Dermis blood vessel endothelial cell (primary cell): ENCODE measurements around the gene ABR. TPM values are rescaled to one million over a fixed set of nuclear protein-coding genes. Genes with fewer than 3 reads are reported as not detected.
"Not testable (repeated sequence)": the region's sequence is repeated elsewhere in the genome, so short reads cannot be mapped to it uniquely, and the experiment has no call there.

ENCODE experiments used
- DNase-seq: peaks from one replicate; pipeline ENCODE4 v3.0.0; 2010
- total RNA-seq: library from RNA; depleted of rRNA; stranded (reverse); fragments of >200 nt; gene quantifications from 2 replicates; pipeline ENCODE4 v1.2.3, GENCODE V29; 2014

ABR gene
- total RNA-seq, 1 donor from 2014 or later, result 38.5 TPM

DNA sequence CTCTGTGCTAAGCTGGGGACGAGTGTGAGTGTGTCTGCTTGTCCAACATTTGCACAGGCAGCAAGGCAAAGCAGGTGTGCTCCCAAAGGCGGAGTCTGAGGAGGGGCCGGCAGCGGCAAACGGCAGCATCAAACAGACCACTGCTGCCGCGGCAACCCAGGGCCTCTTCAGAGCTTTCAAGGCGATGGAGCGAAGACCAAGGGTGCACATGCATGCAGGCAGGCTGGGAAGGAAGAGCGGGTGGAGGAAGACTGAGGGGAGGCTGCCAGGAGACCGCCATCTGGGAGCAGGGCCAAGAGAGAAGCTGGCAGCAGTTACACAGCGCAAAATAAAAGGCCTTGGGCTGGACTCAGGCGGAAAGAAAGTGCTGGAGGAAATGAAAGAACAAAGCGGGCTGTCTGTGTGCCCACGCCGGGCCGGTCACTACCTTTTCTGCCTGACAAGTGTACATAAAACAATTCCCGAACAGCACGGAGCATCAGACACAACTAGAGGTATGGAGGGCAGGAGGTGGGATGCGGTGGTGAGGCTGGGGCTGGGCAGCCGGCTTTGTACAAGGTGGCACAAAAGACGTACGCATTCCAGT is 174.3 kb downstream of the ABR start:
- peak; percentile 79 for DNase-seq

DNA sequence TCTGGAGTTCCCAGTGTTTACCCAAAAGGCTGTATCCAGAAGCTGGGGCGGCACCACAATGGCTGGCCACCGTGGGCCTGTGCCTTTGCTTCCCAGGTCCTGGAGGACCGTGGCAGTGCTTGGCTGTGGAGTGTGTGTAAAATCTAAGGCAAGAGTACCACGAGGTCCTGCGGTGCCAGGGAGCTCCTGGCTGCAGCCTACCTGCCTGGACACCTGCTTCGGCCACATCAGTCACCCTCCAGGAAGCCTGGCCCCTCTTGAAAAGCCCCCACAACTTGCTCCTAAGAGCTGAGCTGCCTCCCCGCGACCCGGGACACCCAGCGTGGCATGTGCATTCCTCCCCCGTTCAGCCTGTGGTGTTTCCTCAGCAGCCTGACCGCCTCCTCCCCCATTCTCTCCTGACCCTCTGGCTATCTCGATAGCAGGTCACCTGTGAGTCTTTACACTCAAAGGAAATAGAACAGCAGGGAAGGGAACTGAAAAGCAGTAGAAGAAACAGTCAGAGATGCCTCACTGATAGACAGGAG is 174.9 kb downstream of the ABR start:
- DNase-seq, result peak; percentile 19

GRCh38 chr17:1003972-1004768 is 175.6 kb downstream of the ABR start:
- peak; percentile 71 for DNase-seq

DNA sequence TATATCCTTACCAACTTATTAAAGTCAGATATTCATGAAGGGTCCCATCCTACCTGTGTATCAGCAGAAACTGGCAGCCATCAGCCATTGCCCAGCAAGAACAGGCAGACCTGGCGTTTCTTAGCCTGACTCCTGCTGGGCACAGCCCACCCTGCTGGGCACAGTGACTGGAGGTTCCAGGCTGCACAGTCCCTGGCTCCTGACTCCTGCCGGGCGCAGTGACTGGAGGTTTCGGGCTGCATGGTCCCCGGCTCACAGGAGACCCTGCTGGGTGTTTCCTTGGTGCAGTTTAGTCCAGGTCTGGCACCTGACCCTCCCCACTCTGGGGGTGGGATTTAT is 176.2 kb downstream of the ABR start:
- DNase-seq, result peak; percentile 14

- peak; percentile 90 for DNase-seq
These were observed 176.8 kb downstream of the ABR start for GRCh38 chr17:1002771-1003555.

DNA sequence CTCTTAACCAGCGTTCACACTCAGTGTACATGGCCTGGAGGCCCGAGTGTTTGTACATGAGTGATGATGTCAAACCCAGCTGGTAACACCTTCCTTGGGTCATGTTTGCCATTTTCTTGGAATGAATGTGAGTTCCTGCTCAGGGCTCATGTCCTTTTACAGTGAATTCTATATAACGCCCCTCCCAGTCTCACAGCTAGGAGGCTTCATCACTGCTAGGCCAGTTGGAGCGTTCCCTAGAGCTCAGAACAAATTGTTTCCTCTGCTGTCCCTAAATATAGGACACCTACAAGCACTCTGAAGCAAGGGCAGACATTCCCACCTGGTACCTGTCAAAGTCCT is 177.4 kb downstream of the ABR start:
- peak; percentile 62 for DNase-seq

- peak; percentile 45 for DNase-seq
These were observed 178.0 kb downstream of the ABR start for GRCh38 chr17:1001640-1002411.

GRCh38 chr17:1000597-1001461 is 179.0 kb downstream of the ABR start:
- DNase-seq, result peak; percentile 88

- DNase-seq, result no peak
These were observed 181.7 kb downstream of the ABR start for GRCh38 chr17:998111-998510.

- DNase-seq, result peak; percentile 99
These were observed 183.0 kb downstream of the ABR start, which contains the start of gene TIMM22 for GRCh38 chr17:996554-997344. Gene TIMM22, plus strand, starts transcription at chr17:997129. Its CDS starts 14 bp downstream, at chr17:997143.

GRCh38 chr17:995324-995723 is 184.5 kb downstream of the ABR start:
- DNase-seq, result not testable (repeated sequence)

- no peak for DNase-seq
These were observed 186.8 kb downstream of the ABR start for GRCh38 chr17:992933-993332.

GRCh38 chr17:988561-988960 is 191.2 kb downstream of the ABR start:
- no peak for DNase-seq

- DNase-seq, result no peak
These were observed 191.8 kb downstream of the ABR start for GRCh38 chr17:987931-988330.

DNA sequence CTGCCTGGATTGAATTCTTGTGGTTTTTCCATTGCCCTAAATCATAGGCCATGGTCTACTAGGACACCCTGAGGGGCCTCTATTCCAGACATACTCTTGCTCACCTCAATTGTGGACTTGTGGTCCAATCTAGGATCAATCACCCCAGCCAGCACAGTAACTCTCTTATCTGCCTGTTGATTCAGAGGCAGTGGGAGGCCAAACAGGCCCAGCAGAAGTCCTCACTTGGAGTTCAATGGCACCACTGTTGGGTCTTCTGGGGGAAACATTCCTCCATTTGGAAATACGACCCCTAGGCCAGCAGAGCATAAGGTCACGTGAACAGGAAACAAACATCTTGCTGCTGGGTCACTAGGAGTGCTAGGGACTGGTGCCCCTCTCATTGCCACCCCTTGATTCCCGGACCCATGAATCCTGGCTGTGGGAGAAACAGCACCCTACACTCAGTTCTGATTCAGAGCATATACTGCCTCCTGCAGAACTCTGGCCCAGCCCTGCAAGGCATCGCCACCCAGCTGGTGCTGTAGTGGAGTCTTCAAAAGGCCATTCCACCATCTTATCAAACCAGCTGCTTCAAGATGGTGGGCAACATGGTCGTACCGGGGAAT is 193.4 kb downstream of the ABR start:
- no peak for DNase-seq

DNA sequence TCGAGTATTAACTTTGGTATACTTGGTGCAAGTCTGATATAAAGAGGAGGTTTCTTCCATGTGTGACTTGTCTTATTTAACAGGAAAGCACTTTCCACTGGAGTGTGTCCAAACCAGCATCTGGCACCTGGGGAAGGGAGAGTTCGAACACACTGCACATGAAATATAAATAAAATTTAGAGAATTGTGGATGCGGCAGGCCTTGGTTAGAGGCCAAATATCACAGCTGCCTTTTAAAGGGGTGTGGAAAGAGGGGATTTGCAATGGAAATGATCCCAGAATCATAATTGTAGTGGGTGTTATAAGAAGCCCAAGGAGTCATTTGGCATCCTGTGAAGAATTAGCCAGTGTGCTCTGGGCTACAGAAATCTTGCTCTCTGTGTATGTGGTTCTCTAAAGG is 195.9 kb downstream of the ABR start:
- no peak for DNase-seq

DNA sequence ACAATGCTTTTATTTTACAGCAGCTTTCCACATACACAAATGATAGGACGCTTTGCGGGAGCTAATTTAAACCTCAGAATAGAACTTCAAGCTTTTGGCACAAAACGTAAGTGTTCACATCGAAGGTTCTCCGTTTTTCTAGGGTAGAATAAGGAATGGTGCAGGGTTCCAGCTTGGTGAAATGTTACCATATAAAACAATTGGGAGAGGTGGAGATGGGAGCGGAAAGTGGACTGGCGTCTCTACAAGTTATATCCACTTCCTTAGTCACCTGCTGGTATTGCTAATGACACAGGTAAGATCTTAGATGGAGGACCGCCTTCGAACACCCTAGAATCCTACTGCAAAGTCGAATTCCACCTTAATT is 198.5 kb downstream of the ABR start:
- no peak for DNase-seq

DNA sequence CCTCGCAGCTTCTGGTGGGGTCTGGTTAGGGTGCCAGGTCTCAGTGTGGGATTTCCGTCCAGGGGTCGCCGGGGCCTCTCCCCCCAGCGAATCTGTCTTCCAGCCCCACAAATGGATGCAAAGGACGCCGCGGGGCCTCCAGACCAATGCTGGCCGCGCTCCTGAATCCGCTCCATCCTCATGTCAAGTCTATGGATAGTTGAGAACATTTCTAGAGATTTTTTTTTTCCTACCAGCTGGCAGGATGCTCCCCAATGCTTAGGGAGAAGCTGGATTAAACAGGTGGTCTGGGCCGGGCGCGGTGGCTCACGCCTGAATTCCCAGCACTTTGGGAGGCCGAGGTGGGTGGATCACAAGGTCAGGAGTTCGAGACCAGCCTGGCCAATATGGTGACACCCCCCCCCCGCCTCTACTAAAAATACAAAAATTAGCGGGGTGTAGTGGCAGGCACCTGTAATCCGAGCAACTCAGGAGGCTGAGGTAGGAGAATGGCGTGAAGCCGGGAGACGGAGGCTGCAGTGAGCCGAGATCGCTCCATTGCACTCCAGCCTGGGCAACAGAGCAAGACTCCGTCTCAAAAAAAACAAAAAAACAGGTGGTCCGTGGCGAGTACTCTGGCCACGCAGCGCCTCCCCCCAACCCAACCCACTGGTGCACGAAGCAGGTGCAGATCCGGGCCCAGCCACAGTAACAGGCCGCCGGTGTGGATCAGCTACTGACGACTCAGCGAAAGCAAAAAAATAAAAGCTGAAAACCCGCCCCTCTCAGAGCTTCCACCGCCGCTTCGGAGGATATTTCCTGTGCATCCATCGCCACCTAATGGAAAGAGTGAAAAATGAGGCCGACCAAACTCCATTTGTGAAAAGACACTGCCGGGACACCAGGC is 199.1 kb downstream of the ABR start:
- DNase-seq, result peak; percentile 91
